ENCODE measurements around the gene RAD23A. TPM values are rescaled to one million over a fixed set of nuclear protein-coding genes. Genes with fewer than 3 reads are reported as not detected.

The RAD23A gene
- total and polyA plus RNA-seq, 9 of the 15 experiments (the other 6 are each of a cell fraction or from before 2014, with no cell fraction given) = 9.5 to 181 (median 101) TPM

GRCh38 chr19:12933287-12934072 is 12.2 kb upstream of the RAD23A start, which contains the start of gene FARSA (continued):
- TF ChIP-seq CTCFL (IDR thresholded peaks at IDR 0.05; ENCODE audit: borderline replicate concordance, insufficient read depth, low read depth, low read length, poor library complexity, severe bottlenecking) = no peak
- no peak for TF ChIP-seq MCM2 (IDR thresholded peaks at IDR 0.05; ENCODE audit: low read depth)
- TF ChIP-seq NFE2L1 (tag; IDR thresholded peaks at IDR 0.05; ENCODE audit: borderline replicate concordance, low read depth) = no peak
- no peak for TF ChIP-seq SNRNP70 (optimal IDR thresholded peaks at IDR 0.05; ENCODE audit: low read depth, low read length)
- no peak for TF ChIP-seq HNRNPL (IDR thresholded peaks at IDR 0.05; ENCODE audit: low read depth, low read length)
- TF ChIP-seq MED1 (CRISPR knock-in tag; IDR thresholded peaks at IDR 0.05; ENCODE audit: borderline replicate concordance) = no peak
- TF ChIP-seq SAFB2 (IDR thresholded peaks at IDR 0.05; ENCODE audit: borderline replicate concordance, low read depth, low read length, severe bottlenecking) = no peak
- TF ChIP-seq CEBPB (tag; IDR thresholded peaks at IDR 0.05) = no peak
- TF ChIP-seq, protein P1, sequence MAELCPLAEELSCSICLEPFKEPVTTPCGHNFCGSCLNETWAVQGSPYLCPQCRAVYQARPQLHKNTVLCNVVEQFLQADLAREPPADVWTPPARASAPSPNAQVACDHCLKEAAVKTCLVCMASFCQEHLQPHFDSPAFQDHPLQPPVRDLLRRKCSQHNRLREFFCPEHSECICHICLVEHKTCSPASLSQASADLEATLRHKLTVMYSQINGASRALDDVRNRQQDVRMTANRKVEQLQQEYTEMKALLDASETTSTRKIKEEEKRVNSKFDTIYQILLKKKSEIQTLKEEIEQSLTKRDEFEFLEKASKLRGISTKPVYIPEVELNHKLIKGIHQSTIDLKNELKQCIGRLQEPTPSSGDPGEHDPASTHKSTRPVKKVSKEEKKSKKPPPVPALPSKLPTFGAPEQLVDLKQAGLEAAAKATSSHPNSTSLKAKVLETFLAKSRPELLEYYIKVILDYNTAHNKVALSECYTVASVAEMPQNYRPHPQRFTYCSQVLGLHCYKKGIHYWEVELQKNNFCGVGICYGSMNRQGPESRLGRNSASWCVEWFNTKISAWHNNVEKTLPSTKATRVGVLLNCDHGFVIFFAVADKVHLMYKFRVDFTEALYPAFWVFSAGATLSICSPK (IDR thresholded peaks at IDR 0.05; ENCODE audit: borderline replicate concordance) = no peak
- no peak for TF ChIP-seq CREBBP (IDR thresholded peaks at IDR 0.05; ENCODE audit: low read depth, low read length)
- TF ChIP-seq GABPA (tag; conservative IDR thresholded peaks at IDR 0.05; ENCODE audit: low read depth) = peak; percentile 98
- TF ChIP-seq, protein P2, sequence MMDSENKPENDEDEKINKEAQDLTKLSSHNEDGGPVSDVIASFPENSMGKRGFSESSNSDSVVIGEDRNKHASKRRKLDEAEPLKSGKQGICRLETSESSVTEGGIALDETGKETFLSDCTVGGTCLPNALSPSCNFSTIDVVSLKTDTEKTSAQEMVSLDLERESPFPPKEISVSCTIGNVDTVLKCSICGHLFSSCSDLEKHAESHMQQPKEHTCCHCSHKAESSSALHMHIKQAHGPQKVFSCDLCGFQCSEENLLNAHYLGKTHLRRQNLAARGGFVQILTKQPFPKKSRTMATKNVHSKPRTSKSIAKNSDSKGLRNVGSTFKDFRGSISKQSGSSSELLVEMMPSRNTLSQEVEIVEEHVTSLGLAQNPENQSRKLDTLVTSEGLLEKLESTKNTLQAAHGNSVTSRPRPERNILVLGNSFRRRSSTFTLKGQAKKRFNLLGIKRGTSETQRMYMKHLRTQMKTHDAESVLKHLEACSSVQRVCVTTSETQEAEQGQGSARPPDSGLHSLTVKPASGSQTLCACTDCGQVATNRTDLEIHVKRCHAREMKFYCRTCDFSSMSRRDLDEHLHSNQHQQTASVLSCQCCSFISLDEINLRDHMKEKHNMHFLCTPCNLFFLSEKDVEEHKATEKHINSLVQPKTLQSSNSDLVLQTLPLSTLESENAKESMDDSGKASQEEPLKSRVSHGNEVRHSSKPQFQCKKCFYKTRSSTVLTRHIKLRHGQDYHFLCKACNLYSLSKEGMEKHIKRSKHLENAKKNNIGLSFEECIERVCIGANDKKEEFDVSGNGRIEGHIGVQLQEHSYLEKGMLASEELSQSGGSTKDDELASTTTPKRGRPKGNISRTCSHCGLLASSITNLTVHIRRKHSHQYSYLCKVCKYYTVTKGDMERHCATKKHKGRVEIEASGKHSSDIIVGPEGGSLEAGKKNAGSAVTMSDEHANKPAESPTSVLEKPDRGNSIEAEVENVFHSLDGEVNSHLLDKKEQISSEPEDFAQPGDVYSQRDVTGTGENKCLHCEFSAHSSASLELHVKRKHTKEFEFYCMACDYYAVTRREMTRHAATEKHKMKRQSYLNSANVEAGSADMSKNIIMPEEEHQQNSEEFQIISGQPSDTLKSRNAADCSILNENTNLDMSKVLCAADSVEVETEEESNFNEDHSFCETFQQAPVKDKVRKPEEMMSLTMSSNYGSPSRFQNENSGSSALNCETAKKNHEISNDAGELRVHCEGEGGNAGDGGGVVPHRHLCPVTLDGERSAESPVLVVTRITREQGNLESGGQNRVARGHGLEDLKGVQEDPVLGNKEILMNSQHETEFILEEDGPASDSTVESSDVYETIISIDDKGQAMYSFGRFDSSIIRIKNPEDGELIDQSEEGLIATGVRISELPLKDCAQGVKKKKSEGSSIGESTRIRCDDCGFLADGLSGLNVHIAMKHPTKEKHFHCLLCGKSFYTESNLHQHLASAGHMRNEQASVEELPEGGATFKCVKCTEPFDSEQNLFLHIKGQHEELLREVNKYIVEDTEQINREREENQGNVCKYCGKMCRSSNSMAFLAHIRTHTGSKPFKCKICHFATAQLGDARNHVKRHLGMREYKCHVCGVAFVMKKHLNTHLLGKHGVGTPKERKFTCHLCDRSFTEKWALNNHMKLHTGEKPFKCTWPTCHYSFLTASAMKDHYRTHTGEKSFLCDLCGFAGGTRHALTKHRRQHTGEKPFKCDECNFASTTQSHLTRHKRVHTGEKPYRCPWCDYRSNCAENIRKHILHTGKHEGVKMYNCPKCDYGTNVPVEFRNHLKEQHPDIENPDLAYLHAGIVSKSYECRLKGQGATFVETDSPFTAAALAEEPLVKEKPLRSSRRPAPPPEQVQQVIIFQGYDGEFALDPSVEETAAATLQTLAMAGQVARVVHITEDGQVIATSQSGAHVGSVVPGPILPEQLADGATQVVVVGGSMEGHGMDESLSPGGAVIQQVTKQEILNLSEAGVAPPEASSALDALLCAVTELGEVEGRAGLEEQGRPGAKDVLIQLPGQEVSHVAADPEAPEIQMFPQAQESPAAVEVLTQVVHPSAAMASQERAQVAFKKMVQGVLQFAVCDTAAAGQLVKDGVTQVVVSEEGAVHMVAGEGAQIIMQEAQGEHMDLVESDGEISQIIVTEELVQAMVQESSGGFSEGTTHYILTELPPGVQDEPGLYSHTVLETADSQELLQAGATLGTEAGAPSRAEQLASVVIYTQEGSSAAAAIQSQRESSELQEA (IDR thresholded peaks at IDR 0.05; ENCODE audit: low read depth) = no peak
- TF ChIP-seq CHCHD3 (CRISPR knock-in tag; IDR thresholded peaks at IDR 0.05) = no peak
- TF ChIP-seq WHSC1 (IDR thresholded peaks at IDR 0.05; ENCODE audit: low read length) = no peak

Data from K562 (cell line).